Muscle layer of duodenum (tissue), 2 donors: ENCODE measurements around the gene PPP3CA.
"Not testable (repeated sequence)": the region's sequence is repeated elsewhere in the genome, so short reads cannot be mapped to it uniquely, and the experiment has no call there.

ENCODE experiments used
- H3K27ac ChIP-seq: one replicate; pipeline ENCODE4 v1.7.0; 2013; ENCODE audit warnings: mild to moderate bottlenecking, low read length
- H3K27me3 ChIP-seq: one replicate; pipeline ENCODE4 v1.7.0; 2013; ENCODE audit warnings: low read depth, mild to moderate bottlenecking, control low read depth, low read length
- H3K36me3 ChIP-seq, 2 donors: one replicate each; pipeline ENCODE4 v1.7.0; 2013; ENCODE audit warnings: low read length in 2 of 2, control low read depth in 1 of 2, mild to moderate bottlenecking in 1 of 2; ENCODE audit not compliant: insufficient read depth in 2 of 2, control insufficient read depth in 1 of 2
- H3K4me1 ChIP-seq, 2 donors: one replicate each; pipeline ENCODE4 v1.7.0; 2013; ENCODE audit warnings: low read length in 2 of 2, mild to moderate bottlenecking in 2 of 2, control low read depth in 1 of 2, moderate library complexity in 1 of 2; ENCODE audit not compliant: insufficient read depth in 2 of 2, control insufficient read depth in 1 of 2
- H3K4me3 ChIP-seq, 2 donors: one replicate each; pipeline ENCODE4 v1.7.0; 2013; ENCODE audit warnings: low read length in 2 of 2, low read depth in 1 of 2, mild to moderate bottlenecking in 1 of 2
- H3K9me3 ChIP-seq, 2 donors: one replicate each; pipeline ENCODE4 v1.7.0; 2013; ENCODE audit warnings: low read length in 2 of 2, control low read depth in 1 of 2, mild to moderate bottlenecking in 1 of 2; ENCODE audit not compliant: control insufficient read depth in 1 of 2
- donor health status: healthy.

PPP3CA gene

GRCh38 chr4:101251261-101251660 is 96.1 kb downstream of the PPP3CA start:
- Histone ChIP-seq H3K9me3 (no peaks in the 10 kb centered on the region), H3K36me3 (no peaks in the 10 kb centered on the region), H3K4me3 (no peak overlapping the region), H3K27me3 (no peaks in the 10 kb centered on the region), H3K4me1 (peaks cover 5 to 6% of the 10 kb centered on the region in 2 donors), H3K27ac (no peak overlapping the region)

GRCh38 chr4:101244349-101244748 is 103.0 kb downstream of the PPP3CA start:
- Histone ChIP-seq H3K9me3 (no peaks in the 10 kb centered on the region), H3K27ac (no peak overlapping the region)

GRCh38 chr4:101242441-101242840 is 104.9 kb downstream of the PPP3CA start:
- no peaks in the 10 kb centered on the region for H3K36me3 ChIP-seq
- H3K4me1 ChIP-seq: peaks cover 4% of the 10 kb centered on the region in 2 donors
- no peaks in the 10 kb centered on the region for H3K9me3 ChIP-seq
- no peak overlapping the region for H3K27ac ChIP-seq
- H3K4me3 ChIP-seq: no peak overlapping the region
- no peaks in the 10 kb centered on the region for H3K27me3 ChIP-seq

More at GRCh38 chr4:101244349-101244748, 103.0 kb downstream of the PPP3CA start:
- Histone ChIP-seq H3K27me3 (no peaks in the 10 kb centered on the region), H3K4me1 (no peaks in the 10 kb centered on the region), H3K4me3 (no peak overlapping the region), H3K36me3 (no peaks in the 10 kb centered on the region)

GRCh38 chr4:101240099-101240498 is 107.2 kb downstream of the PPP3CA start:
- Histone ChIP-seq H3K27me3 (no peaks in the 10 kb centered on the region), H3K4me1 (peaks cover 4% of the 10 kb centered on the region in 2 donors), H3K36me3 (no peaks in the 10 kb centered on the region), H3K27ac (no peak overlapping the region), H3K9me3 (no peaks in the 10 kb centered on the region), H3K4me3 (no peak overlapping the region)

- no peaks in the 10 kb centered on the region for H3K27me3 ChIP-seq
- H3K4me1 ChIP-seq: peaks cover 4% of the 10 kb centered on the region in 2 donors
- H3K36me3 ChIP-seq: no peaks in the 10 kb centered on the region
- no peaks in the 10 kb centered on the region for H3K9me3 ChIP-seq
- no peak overlapping the region for H3K4me3 ChIP-seq
- no peak overlapping the region for H3K27ac ChIP-seq
These were observed 107.7 kb downstream of the PPP3CA start for GRCh38 chr4:101239665-101240064.

- H3K9me3 ChIP-seq: no peaks in the 10 kb centered on the region
- no peaks in the 10 kb centered on the region for H3K27me3 ChIP-seq
- peaks cover 4% of the 10 kb centered on the region in 2 donors for H3K4me1 ChIP-seq
- H3K27ac ChIP-seq: peak overlapping the region; percentile 52
- H3K4me3 ChIP-seq: no peak overlapping the region
- no peaks in the 10 kb centered on the region for H3K36me3 ChIP-seq
These were observed 108.6 kb downstream of the PPP3CA start for GRCh38 chr4:101238706-101239105.

GRCh38 chr4:101237773-101238172 is 109.6 kb downstream of the PPP3CA start:
- H3K4me1 ChIP-seq: peaks cover 4% of the 10 kb centered on the region in 2 donors
- H3K36me3 ChIP-seq: no peaks in the 10 kb centered on the region
- no peaks in the 10 kb centered on the region for H3K27me3 ChIP-seq
- no peak overlapping the region for H3K4me3 ChIP-seq
- no peaks in the 10 kb centered on the region for H3K9me3 ChIP-seq
- H3K27ac ChIP-seq: no peak overlapping the region

- peaks cover 4% of the 10 kb centered on the region in 2 donors for H3K4me1 ChIP-seq
- no peak overlapping the region for H3K4me3 ChIP-seq
- H3K36me3 ChIP-seq: no peaks in the 10 kb centered on the region
- no peaks in the 10 kb centered on the region for H3K27me3 ChIP-seq
- H3K9me3 ChIP-seq: no peaks in the 10 kb centered on the region
- no peak overlapping the region for H3K27ac ChIP-seq
These were observed 111.2 kb downstream of the PPP3CA start for GRCh38 chr4:101236097-101236496.

- H3K27ac ChIP-seq, H3K9me3 ChIP-seq, H3K36me3 ChIP-seq, H3K27me3 ChIP-seq, H3K4me1 ChIP-seq, H3K4me3 ChIP-seq: not testable (repeated sequence)
These were observed 113.2 kb downstream of the PPP3CA start for GRCh38 chr4:101234141-101234540.

- no peaks in the 10 kb centered on the region for H3K36me3 ChIP-seq
- no peak overlapping the region for H3K4me3 ChIP-seq
- H3K9me3 ChIP-seq: no peaks in the 10 kb centered on the region
- H3K27me3 ChIP-seq: no peaks in the 10 kb centered on the region
- H3K27ac ChIP-seq: no peak overlapping the region
- H3K4me1 ChIP-seq: no peaks in the 10 kb centered on the region
These were observed 115.1 kb downstream of the PPP3CA start for GRCh38 chr4:101232074-101232776.

GRCh38 chr4:101230801-101231426 is 116.4 kb downstream of the PPP3CA start:
- no peaks in the 10 kb centered on the region for H3K27me3 ChIP-seq
- no peaks in the 10 kb centered on the region for H3K36me3 ChIP-seq
- no peaks in the 10 kb centered on the region for H3K9me3 ChIP-seq
- H3K27ac ChIP-seq: no peak overlapping the region
- H3K4me1 ChIP-seq: no peaks in the 10 kb centered on the region
- H3K4me3 ChIP-seq: no peak overlapping the region

GRCh38 chr4:101229116-101229515 is 118.2 kb downstream of the PPP3CA start:
- Histone ChIP-seq H3K9me3 (no peaks in the 10 kb centered on the region), H3K36me3 (no peaks in the 10 kb centered on the region), H3K4me3 (no peak overlapping the region), H3K27me3 (no peaks in the 10 kb centered on the region), H3K4me1 (peaks cover 0 to 4% of the 10 kb centered on the region in 2 donors), H3K27ac (no peak overlapping the region)
